OCI-LY3 (cell line): ENCODE results near the gene FMOD.

Source experiments
- H2AFZ ChIP-seq: fragments of 200-600, 300-600 bp; shearing (Covaris generic); 2 replicates; pipeline ENCODE4 v1.6.0; 2014; ENCODE audit warnings: antibody characterized with exemption, low read depth, low read length
- H3K27ac ChIP-seq: fragments of 200-600, 300-600 bp; sonication (generic); 2 replicates; pipeline ENCODE4 v1.5.1; 2014; ENCODE audit warnings: mild to moderate bottlenecking, low read length, moderate library complexity, mixed read lengths
- H3K27me3 ChIP-seq: fragments of 200-600, 300-600 bp; sonication (generic); 2 replicates; pipeline ENCODE4 v1.6.1; 2014; ENCODE audit warnings: low read depth, low read length, mixed read lengths
- H3K36me3 ChIP-seq: fragments of 200-600, 300-600 bp; sonication (generic); replicated peaks from 2 replicates; pipeline ENCODE3; 2014; ENCODE audit warnings: low read depth, low read length, mixed read lengths
- H3K4me1 ChIP-seq: fragments of 300-600, 200-600 bp; sonication (generic); 2 replicates; pipeline ENCODE4 v1.6.1; 2014; ENCODE audit warnings: low read length, mixed read lengths
- H3K4me2 ChIP-seq: fragments of 200-600, 300-600 bp; sonication (generic); 2 replicates; pipeline ENCODE4 v1.6.1; 2014; ENCODE audit warnings: low read length, mixed read lengths
- H3K4me3 ChIP-seq: fragments of 300-600, 200-600 bp; sonication (generic); 2 replicates; pipeline ENCODE4 v1.5.1; 2014; ENCODE audit warnings: antibody characterized with exemption, mild to moderate bottlenecking, low read length, moderate library complexity
- H3K79me2 ChIP-seq: fragments of 300-600, 200-600 bp; shearing (Covaris generic); 2 replicates; pipeline ENCODE4 v1.6.1; 2014; ENCODE audit warnings: mild to moderate bottlenecking, low read length, mixed read lengths
- H3K9ac ChIP-seq: fragments of 300-600, 200-600 bp; shearing (Covaris generic); 2 replicates; pipeline ENCODE4 v1.6.0; 2014; ENCODE audit warnings: mild to moderate bottlenecking, low read length, moderate library complexity
- H3K9me3 ChIP-seq: fragments of 200-600, 300-600 bp; shearing (Covaris generic); 2 replicates; pipeline ENCODE4 v1.6.1; 2014; ENCODE audit warnings: low read length, mixed read lengths; ENCODE audit not compliant: insufficient read depth
- H4K20me1 ChIP-seq: fragments of 200-600, 300-600 bp; sonication (generic); 2 replicates; pipeline ENCODE4 v1.6.1; 2016; ENCODE audit warnings: low read length, mixed read lengths; ENCODE audit not compliant: insufficient read depth
- CTCF ChIP-seq: fragments of 200-600, 300-600 bp; sonication (generic); IDR thresholded peaks from 2 replicates; pipeline ENCODE4 v1.5.1; 2014; ENCODE audit warnings: antibody characterized with exemption, low read length, low read depth
- EZH2phosphoT487 ChIP-seq: fragments of 200-600 bp; shearing (Covaris generic); IDR thresholded peaks from 2 replicates; pipeline ENCODE4 v1.6.1; 2018; ENCODE audit warnings: antibody characterized with exemption, mixed run types, low read depth

FMOD gene

DNA sequence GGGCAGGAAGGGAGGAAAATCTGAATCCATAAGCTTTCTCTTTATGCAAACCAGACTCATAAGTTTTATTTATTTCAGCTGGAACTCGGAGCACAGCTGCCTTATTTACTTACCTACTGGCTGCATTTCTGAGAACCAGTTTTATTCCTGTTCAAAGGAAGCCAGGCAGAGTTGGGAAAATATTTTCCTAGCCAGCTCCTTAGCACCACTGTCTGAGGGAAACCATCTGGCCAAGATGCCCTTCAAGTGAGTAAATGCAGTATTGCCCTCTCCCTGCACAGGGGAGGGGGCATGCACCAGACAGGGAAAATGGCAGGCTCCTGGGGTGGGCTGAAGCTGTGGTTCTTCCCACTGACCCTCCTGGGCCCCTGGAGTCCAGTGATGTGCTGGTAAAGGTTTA is 28.9 kb upstream of the FMOD start:
- Histone ChIP-seq H3K4me3 (no peak overlapping the region), H3K79me2 (no peaks in the 10 kb centered on the region), H3K4me1 (peaks cover 45% of the 10 kb centered on the region), H2AFZ (no peak overlapping the region), H3K9me3 (0 out of 2 replicates have a peak, but pooled peaks cover 3% of the 10 kb centered on the region), H3K27ac (no peak overlapping the region), H3K36me3 (no peaks in the 10 kb centered on the region), H3K9ac (no peak overlapping the region), H3K27me3 (no peaks in the 10 kb centered on the region), H3K4me2 (peak overlapping the region; percentile 11; the same call in 1 of the 2 replicates), H4K20me1 (no peaks in the 10 kb centered on the region)
- TF ChIP-seq CTCF (no peak), EZH2phosphoT487 (no peak)

DNA sequence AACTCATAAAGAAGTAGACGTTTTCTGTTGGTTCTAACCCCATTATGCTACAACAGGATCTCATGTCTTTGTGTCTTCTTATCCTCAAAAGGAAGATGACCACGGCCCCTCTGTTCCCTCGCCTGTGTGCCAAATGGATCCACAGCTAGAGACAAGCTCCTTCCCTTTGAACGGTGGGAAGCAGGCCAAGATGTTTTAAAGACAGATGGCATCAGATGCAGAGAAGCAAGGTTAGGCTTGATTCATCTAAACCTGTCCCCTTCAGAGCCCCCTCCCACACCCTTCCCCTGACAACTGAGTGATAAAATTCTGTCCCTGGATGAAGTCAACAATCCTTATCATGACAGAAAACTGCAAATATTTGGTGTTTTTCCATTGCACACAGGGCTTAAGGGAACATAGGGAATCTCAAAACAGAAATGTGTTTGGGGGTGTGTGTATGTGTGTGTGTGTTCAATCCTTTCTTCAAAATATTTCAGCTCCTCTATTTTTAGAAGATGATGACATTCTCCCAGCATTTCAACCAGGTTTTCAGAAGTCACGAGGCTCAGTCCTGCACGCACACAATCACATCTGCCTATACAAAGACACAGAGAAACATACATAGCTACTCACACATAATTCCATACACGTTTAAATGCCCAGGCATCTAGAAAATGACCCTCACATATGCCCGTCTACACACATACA is 27.8 kb upstream of the FMOD start:
- H3K27me3 ChIP-seq = no peaks in the 10 kb centered on the region
- TF ChIP-seq CTCF = no peak
- no peak overlapping the region for H3K4me2 ChIP-seq
- H3K36me3 ChIP-seq = no peaks in the 10 kb centered on the region
- H3K79me2 ChIP-seq = no peaks in the 10 kb centered on the region
- 0 out of 2 replicates have a peak, but pooled peaks cover 3% of the 10 kb centered on the region for H3K9me3 ChIP-seq
- no peaks in the 10 kb centered on the region for H4K20me1 ChIP-seq
- no peak overlapping the region for H2AFZ ChIP-seq
- no peak overlapping the region for H3K9ac ChIP-seq
- H3K27ac ChIP-seq = no peak overlapping the region
- H3K4me1 ChIP-seq = peaks cover 45% of the 10 kb centered on the region
- H3K4me3 ChIP-seq = no peak overlapping the region

DNA sequence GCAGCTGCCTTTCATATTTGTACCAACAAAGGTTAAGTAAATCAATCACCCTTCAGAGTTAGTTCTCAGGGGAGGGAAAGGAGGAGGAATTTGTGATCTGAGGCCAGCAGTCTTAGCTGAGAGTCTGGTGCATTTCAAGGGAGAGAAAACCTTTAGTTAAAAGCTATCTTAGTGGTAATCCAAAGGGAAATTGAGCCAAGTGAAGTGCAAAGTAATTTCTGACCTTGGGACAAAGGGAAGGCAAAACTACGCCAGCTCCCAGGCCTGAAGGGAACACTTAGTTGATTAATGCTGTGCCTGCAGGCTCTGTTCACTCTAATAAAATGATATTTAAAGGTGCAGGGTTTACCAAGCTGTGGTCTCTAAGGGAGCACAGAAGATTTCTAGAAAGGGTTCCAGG is 23.1 kb upstream of the FMOD start:
- no peak overlapping the region for H2AFZ ChIP-seq
- H3K9me3 ChIP-seq = 0 out of 2 replicates have a peak, but pooled peaks cover 3% of the 10 kb centered on the region
- no peaks in the 10 kb centered on the region for H3K36me3 ChIP-seq
- TF ChIP-seq EZH2phosphoT487 = no peak
- no peak for TF ChIP-seq CTCF
- no peaks in the 10 kb centered on the region for H3K79me2 ChIP-seq
- H3K27ac ChIP-seq = no peak overlapping the region
- no peak overlapping the region for H3K9ac ChIP-seq
- no peaks in the 10 kb centered on the region for H3K27me3 ChIP-seq
- peaks cover 18% of the 10 kb centered on the region for H3K4me1 ChIP-seq
- H4K20me1 ChIP-seq = no peaks in the 10 kb centered on the region
- H3K4me3 ChIP-seq = no peak overlapping the region
- no peak overlapping the region for H3K4me2 ChIP-seq

- H3K79me2 ChIP-seq = no peaks in the 10 kb centered on the region
- H3K36me3 ChIP-seq = no peaks in the 10 kb centered on the region
- H4K20me1 ChIP-seq = no peaks in the 10 kb centered on the region
- no peak overlapping the region for H3K4me3 ChIP-seq
- no peak overlapping the region for H2AFZ ChIP-seq
- no peak overlapping the region for H3K27ac ChIP-seq
- H3K9ac ChIP-seq = no peak overlapping the region
- H3K27me3 ChIP-seq = no peaks in the 10 kb centered on the region
- H3K9me3 ChIP-seq = 0 out of 2 replicates have a peak, but pooled peaks cover 3% of the 10 kb centered on the region
- peaks cover 14% of the 10 kb centered on the region for H3K4me1 ChIP-seq
- TF ChIP-seq CTCF (no peak), EZH2phosphoT487 (no peak)
- no peak overlapping the region for H3K4me2 ChIP-seq
Observed at GRCh38 chr1:203373002-203373401, 22.1 kb upstream of the FMOD start.
